Thyroid gland (tissue), 4 donors: Measurements from ENCODE around the gene FH.

Experiments
- CTCF ChIP-seq, 6 experiments: fragments of 200-600 bp in 3 of 6; fragments of 450-650 bp in 3 of 6; sonication (generic) in 3 of 6; IDR thresholded peaks; one replicate each; pipeline ENCODE4 v1.5.1; 2016 to 2019; ENCODE audit warnings: antibody characterized with exemption in 6 of 6, mild to moderate bottlenecking in 2 of 6, inconsistent platforms in 1 of 6, moderate library complexity in 1 of 6
- POLR2A ChIP-seq, 2 donors: fragments of 450-650 bp; IDR thresholded peaks; one replicate each; pipeline ENCODE4 v1.6.1; 2017; ENCODE audit warnings: antibody characterized with exemption in 2 of 2, mild to moderate bottlenecking in 2 of 2, moderate library complexity in 1 of 2

GRCh38 chr1:241532864-241533263 is 13.3 kb upstream of the FH start:
- TF ChIP-seq POLR2A (IDR thresholded peaks at IDR 0.05) (no peak), CTCF (IDR thresholded peaks at IDR 0.05) (no peak)
